Liver (tissue), 9 donors: ENCODE data around the gene RBM23. TPM values are rescaled to one million over a fixed set of nuclear protein-coding genes. Genes with fewer than 3 reads are reported as not detected.

Source experiments
- DNase-seq: peaks from one replicate; pipeline ENCODE4 v3.0.0-alpha.2; 2017; ENCODE audit warnings: low spot score
- H3K27ac ChIP-seq, 2 donors: one replicate each; pipeline ENCODE4 v1.7.0; 2013; ENCODE audit warnings: inconsistent platforms in 2 of 2, low read length in 2 of 2, control low read depth in 1 of 2, low read depth in 1 of 2, mild to moderate bottlenecking in 1 of 2
- H3K27me3 ChIP-seq, 4 donors: one replicate each; pipeline versions ENCODE4 v1.6.1 to v1.7.0; 2013; ENCODE audit warnings: low read length in 3 of 4, inconsistent platforms in 1 of 4, mild to moderate bottlenecking in 1 of 4, moderate library complexity in 1 of 4; ENCODE audit not compliant: control insufficient read depth in 4 of 4, insufficient read depth in 4 of 4
- H3K36me3 ChIP-seq, 4 donors: one replicate each; pipeline versions ENCODE4 v1.6.1 to v1.7.0; 2013; ENCODE audit warnings: low read length in 3 of 4, mild to moderate bottlenecking in 3 of 4, low read depth in 1 of 4, moderate library complexity in 1 of 4; ENCODE audit not compliant: control insufficient read depth in 4 of 4, insufficient read depth in 3 of 4
- H3K4me1 ChIP-seq, 4 donors: one replicate each; pipeline versions ENCODE4 v1.6.1 to v1.7.0; 2013; ENCODE audit warnings: low read length in 3 of 4, mild to moderate bottlenecking in 3 of 4, moderate library complexity in 1 of 4; ENCODE audit not compliant: control insufficient read depth in 4 of 4, insufficient read depth in 4 of 4
- H3K4me3 ChIP-seq, 3 donors: one replicate each; pipeline versions ENCODE4 v1.6.1 to v1.7.0; 2013; ENCODE audit warnings: low read length in 3 of 3, control low read depth in 1 of 3, low read depth in 1 of 3, mild to moderate bottlenecking in 1 of 3
- H3K9ac ChIP-seq, 2 donors: one replicate each; pipeline ENCODE4 v1.7.0; 2013; ENCODE audit warnings: low read length in 2 of 2, mild to moderate bottlenecking in 2 of 2, moderate library complexity in 2 of 2, control low read depth in 1 of 2, low read depth in 1 of 2
- H3K9me3 ChIP-seq, 4 donors: one replicate each; pipeline versions ENCODE4 v1.6.1 to v1.7.0; 2013; ENCODE audit warnings: low read length in 3 of 4; ENCODE audit not compliant: control insufficient read depth in 4 of 4
- ATF3 ChIP-seq: IDR thresholded peaks from 2 replicates; pipeline ENCODE4 v1.6.1; 2016; ENCODE audit warnings: antibody characterized with exemption
- CTCF ChIP-seq: fragments of 150-350 bp; IDR thresholded peaks from 2 replicates; pipeline ENCODE4 v1.5.1; 2017; ENCODE audit warnings: improper control_type of control experiment, low read depth, low read length; ENCODE audit not compliant: missing input control
- EGR1 ChIP-seq, 2 donors: IDR thresholded peaks; 2 replicates each; pipeline ENCODE4 v1.6.1; 2016 to 2018; ENCODE audit warnings: antibody characterized with exemption in 2 of 2, low read depth in 2 of 2
- FOXA1 ChIP-seq: IDR thresholded peaks from 2 replicates; pipeline ENCODE4 v1.6.1; 2016; ENCODE audit warnings: antibody characterized with exemption
- FOXA2 ChIP-seq: IDR thresholded peaks from 2 replicates; pipeline ENCODE4 v1.6.1; 2016; ENCODE audit warnings: antibody characterized with exemption
- GABPA ChIP-seq, 2 donors: IDR thresholded peaks in 1 of 2; conservative IDR thresholded peaks in 1 of 2; 2 replicates each; pipeline ENCODE4 v1.6.1; 2016; ENCODE audit warnings: antibody characterized with exemption in 2 of 2, mild to moderate bottlenecking in 1 of 2, moderate library complexity in 1 of 2
- HNF4A ChIP-seq, 2 donors: conservative IDR thresholded peaks; 2 replicates each; pipeline ENCODE4 v1.6.1; 2016; ENCODE audit warnings: antibody characterized with exemption in 2 of 2, mild to moderate bottlenecking in 2 of 2
- HNF4G ChIP-seq: IDR thresholded peaks from 2 replicates; pipeline ENCODE4 v1.6.1; 2016; ENCODE audit warnings: antibody characterized with exemption
- JUND ChIP-seq, 2 donors: IDR thresholded peaks; 2 replicates each; pipeline ENCODE4 v1.6.1; 2016; ENCODE audit warnings: antibody characterized with exemption in 2 of 2
- NR2F2 ChIP-seq: IDR thresholded peaks from 2 replicates; pipeline ENCODE4 v1.6.1; 2016; ENCODE audit warnings: antibody characterized with exemption
- RAD21 ChIP-seq, 2 donors: IDR thresholded peaks; 2 replicates each; pipeline ENCODE4 v1.6.1; 2016; ENCODE audit warnings: antibody characterized with exemption in 2 of 2, mild to moderate bottlenecking in 2 of 2
- RXRA ChIP-seq, 2 donors: IDR thresholded peaks; 2 replicates each; pipeline ENCODE4 v1.6.1; 2017 to 2018; ENCODE audit warnings: antibody characterized with exemption in 2 of 2, mild to moderate bottlenecking in 1 of 2
- SP1 ChIP-seq: IDR thresholded peaks from 2 replicates; pipeline ENCODE4 v1.6.1; 2018; ENCODE audit warnings: antibody characterized with exemption, mild to moderate bottlenecking
- TAF1 ChIP-seq: conservative IDR thresholded peaks from 2 replicates; pipeline ENCODE4 v1.6.1; 2016; ENCODE audit warnings: antibody characterized with exemption, mild to moderate bottlenecking
- YY1 ChIP-seq: IDR thresholded peaks from 2 replicates; pipeline ENCODE4 v1.6.1; 2016; ENCODE audit warnings: antibody characterized with exemption, mild to moderate bottlenecking
- WGBS: extraction: QIAGEN DNeasy Blood & Tissue Kit; methylation state at CpG from one replicate; pipeline ENCODE4 v1.1.7; 2013; 5-methylcytosine and 5-hydroxymethylcytosine counted together
- polyA plus RNA-seq, 2 donors: library from polyadenylated mRNA; stranded (reverse) in 1 of 2; unstranded in 1 of 2; fragments of 200-250 nt in 1 of 2; fragments of >200 nt in 1 of 2; fragmentation: Nextera tagmentation in 1 of 2; extraction: Ambion mirVana in 1 of 2; gene quantifications; one replicate each; pipeline versions ENCODE4 v1.2.1 to v1.2.3, GENCODE V29; 2013 to 2015
- total RNA-seq, 2 donors: library from RNA; depleted of rRNA; stranded (reverse); fragments of >200 nt; gene quantifications; one replicate each; pipeline ENCODE4 v1.2.3, GENCODE V29; 2014
- TF ChIP-seq, protein P1 (sequence below): IDR thresholded peaks from 2 replicates; pipeline ENCODE4 v1.6.1; 2016; ENCODE audit warnings: antibody characterized with exemption
- TF ChIP-seq, protein P2 (sequence below): IDR thresholded peaks from 2 replicates; pipeline ENCODE4 v1.6.1; 2016; ENCODE audit warnings: antibody characterized with exemption, mild to moderate bottlenecking
- TF ChIP-seq, protein P3 (sequence below): IDR thresholded peaks from 2 replicates; pipeline ENCODE4 v1.6.1; 2016; ENCODE audit warnings: antibody characterized with exemption
- donor health status: healthy.
- donor health status: healthy.
- donor health status: healthy.
- donor health status: healthy.
- donor health status: healthy.

Gene RBM23
- total and polyA plus RNA-seq, 4 donors = 22.3 to 242 (median 31.4) TPM

DNA sequence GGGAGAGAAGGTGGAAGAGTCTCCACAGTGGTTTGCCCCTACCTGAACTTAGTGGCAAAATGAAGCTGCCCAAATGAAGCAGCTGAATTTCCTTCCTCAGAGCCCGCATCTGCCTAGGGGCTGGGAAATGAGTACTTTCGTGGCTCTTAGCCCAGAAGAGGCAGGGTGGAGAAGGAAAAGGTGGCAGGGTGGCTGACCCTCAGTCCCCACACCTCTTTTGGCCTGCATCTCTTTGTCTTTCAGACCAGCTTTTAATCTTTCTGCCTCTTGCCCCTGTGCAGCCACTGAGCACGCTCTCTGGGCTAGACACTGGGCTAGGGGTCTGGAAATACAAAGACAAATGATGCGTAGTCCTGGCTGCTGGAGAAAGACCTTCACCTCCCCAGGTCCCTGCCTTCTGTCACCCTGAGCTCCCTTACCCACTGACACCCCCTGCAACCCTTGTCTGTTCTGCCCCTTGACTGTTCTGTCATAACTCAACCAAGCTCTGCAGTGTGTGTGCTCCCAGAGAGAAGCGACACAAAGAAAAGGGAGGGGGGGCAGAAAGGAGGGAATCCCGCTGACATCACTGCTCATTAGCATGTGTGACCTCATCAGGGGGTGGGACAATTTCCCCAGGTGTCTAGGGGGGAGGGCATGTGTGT lies 36.3 kb downstream of the RBM23 start:
- Histone ChIP-seq H3K36me3 (peaks cover 0 to 16% (median 12%) of the 10 kb centered on the region in 4 donors), H3K9me3 (no peaks in the 10 kb centered on the region), H3K4me1 (peaks cover 0 to 4% (median 2%) of the 10 kb centered on the region in 4 donors), H3K9ac (no peak overlapping the region), H3K4me3 (no peak overlapping the region), H3K27ac (no peak overlapping the region), H3K27me3 (no peaks in the 10 kb centered on the region)
- no peak for DNase-seq
- WGBS = 39% methylated on average over 6 of the region's 6 CpGs
- TF ChIP-seq RAD21 (IDR thresholded peaks at IDR 0.05) = no peak
- no peak for TF ChIP-seq CTCF
- no peak for TF ChIP-seq SP1
- no peak for TF ChIP-seq YY1
- no peak for TF ChIP-seq ATF3
- TF ChIP-seq, protein P1, sequence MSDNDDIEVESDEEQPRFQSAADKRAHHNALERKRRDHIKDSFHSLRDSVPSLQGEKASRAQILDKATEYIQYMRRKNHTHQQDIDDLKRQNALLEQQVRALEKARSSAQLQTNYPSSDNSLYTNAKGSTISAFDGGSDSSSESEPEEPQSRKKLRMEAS = no peak
- no peak for TF ChIP-seq HNF4A (conservative IDR thresholded peaks at IDR 0.05)
- TF ChIP-seq FOXA1 = no peak
- no peak for TF ChIP-seq TAF1
- no peak for TF ChIP-seq EGR1 (IDR thresholded peaks at IDR 0.05; ENCODE audit: low read depth in 2 of 2)
- no peak for TF ChIP-seq NR2F2
- no peak for TF ChIP-seq HNF4G
- TF ChIP-seq RXRA (IDR thresholded peaks at IDR 0.05) = no peak
- no peak for TF ChIP-seq JUND (IDR thresholded peaks at IDR 0.05)
- TF ChIP-seq, protein P2, sequence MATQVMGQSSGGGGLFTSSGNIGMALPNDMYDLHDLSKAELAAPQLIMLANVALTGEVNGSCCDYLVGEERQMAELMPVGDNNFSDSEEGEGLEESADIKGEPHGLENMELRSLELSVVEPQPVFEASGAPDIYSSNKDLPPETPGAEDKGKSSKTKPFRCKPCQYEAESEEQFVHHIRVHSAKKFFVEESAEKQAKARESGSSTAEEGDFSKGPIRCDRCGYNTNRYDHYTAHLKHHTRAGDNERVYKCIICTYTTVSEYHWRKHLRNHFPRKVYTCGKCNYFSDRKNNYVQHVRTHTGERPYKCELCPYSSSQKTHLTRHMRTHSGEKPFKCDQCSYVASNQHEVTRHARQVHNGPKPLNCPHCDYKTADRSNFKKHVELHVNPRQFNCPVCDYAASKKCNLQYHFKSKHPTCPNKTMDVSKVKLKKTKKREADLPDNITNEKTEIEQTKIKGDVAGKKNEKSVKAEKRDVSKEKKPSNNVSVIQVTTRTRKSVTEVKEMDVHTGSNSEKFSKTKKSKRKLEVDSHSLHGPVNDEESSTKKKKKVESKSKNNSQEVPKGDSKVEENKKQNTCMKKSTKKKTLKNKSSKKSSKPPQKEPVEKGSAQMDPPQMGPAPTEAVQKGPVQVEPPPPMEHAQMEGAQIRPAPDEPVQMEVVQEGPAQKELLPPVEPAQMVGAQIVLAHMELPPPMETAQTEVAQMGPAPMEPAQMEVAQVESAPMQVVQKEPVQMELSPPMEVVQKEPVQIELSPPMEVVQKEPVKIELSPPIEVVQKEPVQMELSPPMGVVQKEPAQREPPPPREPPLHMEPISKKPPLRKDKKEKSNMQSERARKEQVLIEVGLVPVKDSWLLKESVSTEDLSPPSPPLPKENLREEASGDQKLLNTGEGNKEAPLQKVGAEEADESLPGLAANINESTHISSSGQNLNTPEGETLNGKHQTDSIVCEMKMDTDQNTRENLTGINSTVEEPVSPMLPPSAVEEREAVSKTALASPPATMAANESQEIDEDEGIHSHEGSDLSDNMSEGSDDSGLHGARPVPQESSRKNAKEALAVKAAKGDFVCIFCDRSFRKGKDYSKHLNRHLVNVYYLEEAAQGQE = no peak
- no peak for TF ChIP-seq GABPA (IDR thresholded peaks at IDR 0.05 in 1 of 2, conservative IDR thresholded peaks at IDR 0.05 in 1 of 2)
- TF ChIP-seq, protein P3, sequence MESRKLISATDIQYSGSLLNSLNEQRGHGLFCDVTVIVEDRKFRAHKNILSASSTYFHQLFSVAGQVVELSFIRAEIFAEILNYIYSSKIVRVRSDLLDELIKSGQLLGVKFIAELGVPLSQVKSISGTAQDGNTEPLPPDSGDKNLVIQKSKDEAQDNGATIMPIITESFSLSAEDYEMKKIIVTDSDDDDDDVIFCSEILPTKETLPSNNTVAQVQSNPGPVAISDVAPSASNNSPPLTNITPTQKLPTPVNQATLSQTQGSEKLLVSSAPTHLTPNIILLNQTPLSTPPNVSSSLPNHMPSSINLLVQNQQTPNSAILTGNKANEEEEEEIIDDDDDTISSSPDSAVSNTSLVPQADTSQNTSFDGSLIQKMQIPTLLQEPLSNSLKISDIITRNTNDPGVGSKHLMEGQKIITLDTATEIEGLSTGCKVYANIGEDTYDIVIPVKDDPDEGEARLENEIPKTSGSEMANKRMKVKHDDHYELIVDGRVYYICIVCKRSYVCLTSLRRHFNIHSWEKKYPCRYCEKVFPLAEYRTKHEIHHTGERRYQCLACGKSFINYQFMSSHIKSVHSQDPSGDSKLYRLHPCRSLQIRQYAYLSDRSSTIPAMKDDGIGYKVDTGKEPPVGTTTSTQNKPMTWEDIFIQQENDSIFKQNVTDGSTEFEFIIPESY = no peak
- TF ChIP-seq FOXA2 = no peak
